Measurements from ENCODE around the gene CNTNAP2. TPM values are rescaled to one million over a fixed set of nuclear protein-coding genes. Genes with fewer than 3 reads are reported as not detected.
"Not testable (repeated sequence)": the region's sequence is repeated elsewhere in the genome, so short reads cannot be mapped to it uniquely, and the experiment has no call there.

Gene CNTNAP2
- total RNA-seq, 8 experiments from 2014 or later: 0.05 to 27.0 (median 15.0) TPM

DNA sequence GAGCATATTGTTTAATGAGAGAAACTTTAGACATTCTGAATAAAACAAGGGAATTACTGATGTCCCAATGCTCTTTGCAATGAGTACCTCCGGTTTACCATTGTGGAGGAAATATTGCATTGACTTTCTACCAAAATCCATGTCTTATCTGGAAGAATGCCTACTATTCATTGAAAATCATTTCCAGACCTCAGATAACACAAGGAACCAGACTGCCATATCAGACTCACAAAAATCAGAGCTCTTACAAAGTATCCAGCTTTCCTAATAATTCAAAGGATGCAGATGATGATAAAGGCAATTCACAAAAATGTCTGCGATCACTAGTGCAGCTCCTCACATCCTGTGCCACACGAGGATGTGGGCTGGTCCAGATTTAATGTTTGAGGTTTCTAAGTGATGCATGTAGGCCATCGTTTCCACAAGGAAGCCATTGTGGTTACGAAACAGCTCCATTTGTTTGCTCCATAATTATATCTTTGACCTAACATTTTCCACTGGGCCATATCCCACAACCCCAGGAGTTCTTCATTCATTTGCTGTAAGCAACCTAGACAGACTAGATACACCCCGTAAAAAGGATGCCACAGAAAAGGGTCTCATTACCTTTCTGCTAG, 1642.8 kb downstream of the CNTNAP2 start:
- WGBS, 10 experiments: 4 to 100% (median 76%) methylated on average over 1 to 6 of the region's 6 CpGs
- Histone ChIP-seq H3K4me1 (replicated peaks in 1 of 2) (peaks cover 13 to 14% of the 10 kb centered on the region in 2 donors), H3K27ac (no peak overlapping the region), H3K4me3 (no peak overlapping the region)
- in situ Hi-C loops (cut with MboI; ENCODE audit: low pct_unique_long_range_greater_than_20kb in 2 of 9, low sequenced_read_pairs in 9 of 9, unreplicated experiment in 9 of 9): no loop called here
- no peak for ATAC-seq (replicated peaks in 6 of 8)

DNA sequence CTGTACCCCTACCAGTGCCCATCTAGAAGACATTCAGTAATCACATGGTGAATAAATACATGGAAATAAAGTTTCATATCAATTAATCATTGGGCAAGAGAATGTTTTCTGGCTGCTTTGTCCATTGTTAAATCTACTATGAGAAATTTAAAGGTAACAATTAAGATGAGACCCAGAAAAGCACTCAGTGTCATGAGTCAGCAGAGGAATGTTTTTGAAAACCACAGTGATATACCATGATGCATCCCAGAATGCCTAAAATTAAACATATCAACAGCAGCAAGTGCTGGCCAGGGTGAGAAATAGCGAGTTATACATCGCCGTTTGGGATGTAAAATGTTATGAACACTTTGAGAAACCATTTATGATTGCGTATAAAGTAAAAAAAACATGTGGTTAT, 1648.7 kb downstream of the CNTNAP2 start:
- in situ Hi-C loops (cut with MboI; ENCODE audit: low pct_unique_long_range_greater_than_20kb in 2 of 9, low sequenced_read_pairs in 9 of 9, unreplicated experiment in 9 of 9): no loop called here
- H3K27ac ChIP-seq: no peak overlapping the region

DNA sequence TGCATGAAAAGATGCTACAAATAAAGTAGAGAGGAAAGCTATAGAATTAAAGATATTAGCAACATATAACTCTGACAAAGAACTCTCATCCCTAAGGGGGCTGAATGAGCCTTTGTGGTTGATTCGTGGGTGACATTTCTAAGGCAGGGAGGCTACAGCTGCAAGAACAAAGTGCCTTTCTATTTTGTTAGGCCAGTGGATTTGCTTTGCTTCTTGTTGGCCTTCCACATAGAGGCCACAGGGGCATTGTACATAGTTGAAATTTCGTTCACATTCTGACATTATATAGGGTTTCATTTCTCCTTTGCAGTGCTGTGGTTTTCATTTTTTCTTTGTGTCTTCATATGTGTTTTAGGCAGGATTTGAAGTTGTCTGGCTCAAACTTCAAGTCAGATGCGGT, 1654.7 kb downstream of the CNTNAP2 start:
- H3K27ac ChIP-seq: no peak overlapping the region
- WGBS, 10 experiments: 4 to 90% (median 50%) methylated on average over 1 to 3 of the region's 3 CpGs
- H3K4me3 ChIP-seq: no peak overlapping the region
- in situ Hi-C loops (cut with MboI; ENCODE audit: low pct_unique_long_range_greater_than_20kb in 2 of 9, low sequenced_read_pairs in 9 of 9, unreplicated experiment in 9 of 9): no loop called here
- peak in 1 of 8 experiments; percentile 29 for ATAC-seq (replicated peaks in 6 of 8)
- H3K4me1 ChIP-seq (replicated peaks in 1 of 2): peaks cover 9 to 15% of the 10 kb centered on the region in 2 donors

More for the DNA sequence above, 1648.7 kb downstream of the CNTNAP2 start:
- 13 to 100% (median 90%) methylated on average over 1 to 4 of the region's 4 CpGs for WGBS, 10 experiments
- Histone ChIP-seq H3K4me1 (replicated peaks in 1 of 2) (peaks cover 0 to 6% of the 10 kb centered on the region in 2 donors), H3K4me3 (no peak overlapping the region)
- no peak for ATAC-seq (replicated peaks in 6 of 8)

DNA sequence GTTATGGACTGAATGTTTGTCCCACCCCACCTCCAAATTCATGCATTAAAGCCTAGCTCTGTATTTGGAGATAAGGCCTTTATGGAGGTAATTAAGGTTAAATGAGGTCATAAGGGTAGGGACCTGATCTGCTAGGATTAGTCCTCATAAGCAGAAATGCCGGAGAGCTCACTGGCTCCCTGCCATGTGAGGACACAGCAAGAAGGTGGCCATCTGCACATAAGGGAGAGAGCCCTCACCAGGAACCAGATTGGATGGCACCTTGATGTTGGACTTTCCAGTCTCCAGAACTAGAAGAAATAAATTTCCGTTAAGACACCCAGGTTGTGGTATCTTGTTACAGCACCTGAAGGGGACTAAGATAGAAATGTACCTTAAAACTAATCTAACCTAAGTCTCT, 1657.9 kb downstream of the CNTNAP2 start:
- Histone ChIP-seq H3K4me1 (replicated peaks in 1 of 2) (peaks cover 12 to 27% of the 10 kb centered on the region in 2 donors), H3K27ac (no peak overlapping the region), H3K4me3 (no peak overlapping the region)
- no peak for ATAC-seq (replicated peaks in 6 of 8)
- in situ Hi-C loops (cut with MboI; ENCODE audit: low pct_unique_long_range_greater_than_20kb in 2 of 9, low sequenced_read_pairs in 9 of 9, unreplicated experiment in 9 of 9): no loop called here
- 25 to 100% (median 75%) methylated on average over 1 to 2 of the region's 2 CpGs; no CpG with 5 or more reads in 4 of the 10 experiments for WGBS, 10 experiments

DNA sequence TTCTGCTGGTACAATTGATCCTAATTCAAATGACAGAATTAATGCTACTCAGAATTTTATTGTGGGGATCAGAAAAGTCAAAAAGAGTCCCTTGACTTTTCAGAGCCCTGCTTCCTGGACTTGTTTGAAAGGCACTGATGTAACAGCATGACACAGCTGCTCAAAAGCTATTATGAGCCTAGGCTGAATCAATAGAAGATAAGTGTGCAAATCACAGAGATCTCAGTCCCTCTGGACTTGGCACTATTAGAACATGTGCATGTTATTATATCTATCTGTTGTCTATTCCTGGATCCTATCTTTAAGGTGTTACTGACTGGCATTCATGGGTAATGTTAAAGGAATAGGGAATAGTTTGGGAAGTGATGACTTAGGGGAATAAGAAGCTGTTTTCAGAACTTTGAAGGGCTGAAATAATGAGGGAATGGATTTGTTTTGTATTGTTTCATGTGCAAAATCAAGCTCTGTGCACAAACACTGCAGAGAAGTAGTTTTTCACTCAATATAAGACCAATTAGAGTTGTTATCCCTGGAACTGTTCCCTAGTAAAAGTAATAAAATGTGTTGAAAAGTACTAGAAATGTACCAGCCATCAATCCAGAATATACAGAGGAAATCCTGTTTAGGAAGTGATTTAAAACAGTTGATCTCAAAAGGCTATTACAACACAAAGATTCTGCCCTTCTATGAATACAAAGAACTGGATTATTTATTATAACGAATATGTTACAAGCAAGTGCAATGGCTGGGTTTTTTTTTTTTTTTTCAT, 1659.1 kb downstream of the CNTNAP2 start:
- in situ Hi-C loops (cut with MboI; ENCODE audit: low pct_unique_long_range_greater_than_20kb in 2 of 9, low sequenced_read_pairs in 9 of 9, unreplicated experiment in 9 of 9): no loop called here
- WGBS, 10 experiments: 0 to 100% (median 54%) methylated on average over 1 of the region's 1 CpG; no CpG with 5 or more reads in 1 of the 10 experiments
- no peak overlapping the region for H3K4me3 ChIP-seq
- H3K4me1 ChIP-seq (replicated peaks in 1 of 2): peaks cover 12 to 27% of the 10 kb centered on the region in 2 donors
- ATAC-seq (replicated peaks in 6 of 8): peak in 5 of 8 experiments; percentile 80 to 96 (median 84)
- H3K27ac ChIP-seq: peak overlapping the region in 1 of 2 donors; percentile 38

DNA sequence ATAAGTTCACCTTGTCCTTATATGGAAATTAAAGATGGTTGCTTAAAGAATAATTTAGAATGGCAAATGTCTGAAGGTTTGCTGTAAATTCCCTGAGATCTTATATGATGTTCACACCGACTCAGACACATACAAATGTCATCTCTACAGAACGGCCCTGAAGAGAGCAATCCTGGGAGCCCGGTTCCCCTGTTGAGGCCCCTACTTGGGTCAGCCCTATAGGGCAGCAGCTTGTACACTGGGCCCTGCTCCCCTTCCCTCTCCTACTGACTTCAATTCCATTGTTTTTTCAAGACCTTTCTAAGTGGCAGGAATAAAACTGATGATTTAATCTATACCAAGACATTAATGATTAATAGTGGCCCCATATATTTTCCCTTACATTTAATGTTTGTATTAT, 1660.7 kb downstream of the CNTNAP2 start:
- no peak overlapping the region for H3K27ac ChIP-seq

DNA sequence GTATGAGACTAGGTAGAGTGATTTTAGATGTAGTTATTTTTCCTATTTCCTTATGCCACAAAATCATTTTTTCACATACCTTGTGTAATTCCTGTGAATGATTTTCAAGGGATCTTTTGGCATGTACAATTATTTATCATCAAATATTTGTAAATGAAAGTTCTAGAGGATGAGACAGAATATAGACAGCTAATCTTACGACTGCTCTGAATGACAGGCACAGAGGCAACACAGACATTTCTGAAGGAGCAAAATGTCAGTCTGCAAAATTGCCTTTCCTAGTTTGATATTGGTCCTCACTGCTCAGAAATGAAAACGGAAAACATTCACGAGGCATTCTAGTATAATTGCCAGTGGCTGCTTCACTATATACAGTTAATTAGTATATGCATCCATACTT, 1663.3 kb downstream of the CNTNAP2 start:
- ATAC-seq (replicated peaks in 6 of 8): no peak
- H3K4me1 ChIP-seq (replicated peaks in 1 of 2): peaks cover 12 to 24% of the 10 kb centered on the region in 2 donors
- no peak overlapping the region for H3K4me3 ChIP-seq
- in situ Hi-C loops (cut with MboI; ENCODE audit: low pct_unique_long_range_greater_than_20kb in 2 of 9, low sequenced_read_pairs in 9 of 9, unreplicated experiment in 9 of 9): no loop called here
- 13 to 96% (median 69%) methylated on average over 3 of the region's 3 CpGs; no CpG with 5 or more reads in 1 of the 10 experiments for WGBS, 10 experiments
- H3K27ac ChIP-seq: no peak overlapping the region

More for the DNA sequence above, 1660.7 kb downstream of the CNTNAP2 start:
- 0 to 95% (median 53%) methylated on average over 1 to 3 of the region's 3 CpGs; no CpG with 5 or more reads in 4 of the 10 experiments for WGBS, 10 experiments
- in situ Hi-C loops (cut with MboI; ENCODE audit: low pct_unique_long_range_greater_than_20kb in 2 of 9, low sequenced_read_pairs in 9 of 9, unreplicated experiment in 9 of 9): no loop called here
- Histone ChIP-seq H3K4me1 (replicated peaks in 1 of 2) (peaks cover 12 to 27% of the 10 kb centered on the region in 2 donors), H3K4me3 (no peak overlapping the region)
- ATAC-seq (replicated peaks in 6 of 8): peak in 3 of 8 experiments; percentile 41 to 57 (median 54)

DNA sequence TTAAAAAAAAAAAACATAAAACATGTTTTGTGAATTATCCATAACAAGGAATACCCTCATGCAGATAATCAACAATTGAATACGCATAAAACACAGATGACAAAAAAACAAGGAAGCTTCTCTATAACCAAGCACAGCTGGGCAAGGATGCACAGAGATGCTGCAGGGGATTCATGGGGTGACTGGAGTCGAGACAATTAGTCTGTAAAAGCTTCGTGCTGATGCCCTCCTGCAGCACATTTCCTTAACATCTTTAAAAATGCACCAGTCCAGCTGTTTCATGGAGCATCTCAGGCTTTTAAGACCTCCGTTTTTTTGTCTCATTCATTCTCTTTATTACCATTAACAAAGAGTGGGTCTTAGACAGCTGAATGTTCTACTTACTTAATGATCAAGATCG, 1680.0 kb downstream of the CNTNAP2 start:
- Histone ChIP-seq H3K4me1 (replicated peaks in 1 of 2) (no peaks in the 10 kb centered on the region), H3K4me3 (no peak overlapping the region), H3K27ac (no peak overlapping the region)
- in situ Hi-C loops (cut with MboI; ENCODE audit: low pct_unique_long_range_greater_than_20kb in 2 of 9, low sequenced_read_pairs in 9 of 9, unreplicated experiment in 9 of 9): no loop called here
- no peak for ATAC-seq (replicated peaks in 6 of 8)
- WGBS, 10 experiments: 0 to 76% (median 49%) methylated on average over 2 to 4 of the region's 5 CpGs

DNA sequence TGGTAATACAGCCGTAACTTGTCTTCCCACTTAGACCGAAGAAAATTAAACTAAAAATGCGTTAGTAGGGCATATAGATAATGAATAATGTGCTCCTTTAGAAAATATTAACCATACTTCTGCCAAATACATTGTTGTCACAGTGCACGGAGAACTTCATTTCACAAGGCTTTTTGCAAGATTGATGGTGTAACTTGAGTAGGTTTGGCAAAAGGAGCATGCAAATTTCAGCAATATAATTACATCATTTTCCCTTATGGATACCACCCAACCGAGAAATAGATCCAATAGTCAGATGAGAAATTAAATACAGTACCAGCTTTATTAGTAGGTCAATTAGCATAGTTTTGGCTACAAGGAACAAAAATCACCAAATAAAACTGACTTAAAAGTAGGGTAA, 1681.4 kb downstream of the CNTNAP2 start:
- in situ Hi-C loops (cut with MboI; ENCODE audit: low pct_unique_long_range_greater_than_20kb in 2 of 9, low sequenced_read_pairs in 9 of 9, unreplicated experiment in 9 of 9): no loop called here
- H3K27ac ChIP-seq: no peak overlapping the region
- WGBS, 10 experiments: 0 to 100% (median 65%) methylated on average over 2 to 5 of the region's 5 CpGs
- no peaks in the 10 kb centered on the region for H3K4me1 ChIP-seq (replicated peaks in 1 of 2)
- H3K4me3 ChIP-seq: no peak overlapping the region
- no peak for ATAC-seq (replicated peaks in 6 of 8)

DNA sequence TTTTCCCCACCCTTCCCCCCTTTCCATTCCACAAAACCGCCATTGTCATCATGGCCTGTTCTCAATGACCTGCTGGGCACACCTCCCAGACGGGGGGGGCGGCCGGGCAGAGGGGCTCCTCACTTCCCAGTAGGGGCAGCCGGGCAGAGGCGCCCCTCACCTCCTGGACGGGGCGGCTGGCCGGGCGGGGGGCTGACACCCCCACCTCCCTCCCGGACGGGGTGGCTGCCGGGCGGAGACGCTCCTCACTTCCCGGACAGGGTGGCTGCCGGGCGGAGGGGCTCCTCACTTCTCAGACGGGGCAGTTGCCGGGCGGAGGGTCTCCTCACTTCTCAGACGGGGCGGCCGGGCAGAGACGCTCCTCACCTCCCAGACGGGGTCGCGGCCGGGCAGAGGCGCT, 1685.2 kb downstream of the CNTNAP2 start:
- ATAC-seq (replicated peaks in 6 of 8); H3K27ac ChIP-seq; H3K4me3 ChIP-seq; H3K4me1 ChIP-seq (replicated peaks in 1 of 2); in situ Hi-C loops (cut with MboI; ENCODE audit: low pct_unique_long_range_greater_than_20kb in 2 of 9, low sequenced_read_pairs in 9 of 9, unreplicated experiment in 9 of 9): not testable (repeated sequence)
- WGBS, 10 experiments: no CpG with 5 or more reads among the region's 30 CpGs

DNA sequence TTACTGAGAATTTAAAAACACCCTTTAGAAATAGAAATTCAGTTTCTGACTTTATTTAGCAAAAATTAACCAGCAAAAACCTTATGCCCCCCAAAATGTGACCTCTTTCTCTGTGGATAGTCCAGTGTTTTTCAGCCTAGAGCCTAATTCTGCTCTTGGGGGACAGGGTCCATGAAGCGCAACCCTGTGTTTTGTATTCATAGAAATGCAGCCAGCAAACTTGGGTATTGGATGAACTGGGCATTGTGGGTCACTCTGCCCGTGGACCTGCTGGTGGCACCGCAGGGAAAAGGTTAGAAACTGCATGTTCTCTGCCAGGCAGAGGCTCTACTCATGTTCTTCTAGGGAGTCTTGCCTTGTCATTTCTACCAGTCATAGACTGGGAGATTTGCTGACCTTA, 1686.5 kb downstream of the CNTNAP2 start:
- in situ Hi-C loops (cut with MboI; ENCODE audit: low pct_unique_long_range_greater_than_20kb in 2 of 9, low sequenced_read_pairs in 9 of 9, unreplicated experiment in 9 of 9): no loop called here
- Histone ChIP-seq H3K27ac (no peak overlapping the region), H3K4me1 (replicated peaks in 1 of 2) (no peaks in the 10 kb centered on the region), H3K4me3 (no peak overlapping the region)
- WGBS, 10 experiments: 0 to 100% (median 71%) methylated on average over 1 to 3 of the region's 3 CpGs; no CpG with 5 or more reads in 2 of the 10 experiments
- no peak for ATAC-seq (replicated peaks in 6 of 8)

DNA sequence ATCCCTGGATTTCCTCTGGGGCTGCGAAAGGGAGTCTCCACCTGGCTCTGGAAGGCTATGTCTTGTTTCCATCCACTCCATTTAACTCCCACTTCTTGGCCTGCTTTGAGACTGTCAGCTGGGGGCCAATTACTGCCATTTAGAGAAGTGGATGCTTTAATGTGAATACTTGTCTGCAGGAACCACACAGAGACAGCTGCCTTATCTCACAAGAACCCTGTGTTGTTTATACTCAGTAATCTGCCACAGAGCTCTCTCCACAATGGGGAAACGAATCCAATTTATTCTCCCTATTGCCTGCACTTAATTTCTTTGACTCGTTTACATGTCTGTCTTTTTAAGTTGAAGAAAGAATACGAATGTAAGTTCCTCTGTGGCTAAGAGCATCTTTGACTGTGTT, 1687.0 kb downstream of the CNTNAP2 start:
- in situ Hi-C loops (cut with MboI; ENCODE audit: low pct_unique_long_range_greater_than_20kb in 2 of 9, low sequenced_read_pairs in 9 of 9, unreplicated experiment in 9 of 9): no loop called here
- no peak for ATAC-seq (replicated peaks in 6 of 8)
- Histone ChIP-seq H3K4me1 (replicated peaks in 1 of 2) (no peaks in the 10 kb centered on the region), H3K4me3 (no peak overlapping the region), H3K27ac (no peak overlapping the region)
- WGBS, 10 experiments: 0 to 76% (median 43%) methylated on average over 1 to 4 of the region's 4 CpGs; no CpG with 5 or more reads in 1 of the 10 experiments

DNA sequence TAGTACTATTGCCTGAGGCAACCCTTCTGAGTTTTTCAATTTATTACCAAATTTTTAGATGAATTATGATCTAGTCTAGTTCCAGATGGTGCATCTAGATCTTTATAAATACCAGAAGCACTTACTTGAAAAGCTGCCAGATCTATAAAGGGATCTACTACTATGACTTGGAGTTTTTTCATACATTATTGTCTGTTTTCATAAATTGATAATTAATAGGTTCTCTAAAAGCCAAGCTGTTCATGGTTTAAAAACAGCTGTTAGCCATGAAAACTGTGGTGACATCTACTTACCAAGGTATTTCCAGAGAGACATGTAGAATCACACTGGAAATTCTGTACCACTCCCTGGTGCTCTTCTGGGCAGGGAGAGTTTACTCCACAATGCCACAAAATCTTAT, 1687.4 kb downstream of the CNTNAP2 start:
- H3K4me1 ChIP-seq (replicated peaks in 1 of 2): no peaks in the 10 kb centered on the region
- in situ Hi-C loops (cut with MboI; ENCODE audit: low pct_unique_long_range_greater_than_20kb in 2 of 9, low sequenced_read_pairs in 9 of 9, unreplicated experiment in 9 of 9): no loop called here
- H3K27ac ChIP-seq: no peak overlapping the region
- no peak for ATAC-seq (replicated peaks in 6 of 8)
- H3K4me3 ChIP-seq: no peak overlapping the region
